Measurements from ENCODE around the gene C20orf96.

GRCh38 chr20:272718-273117, 17.8 kb downstream of the C20orf96 start:
- TF ChIP-seq EZH2 (IDR thresholded peaks at IDR 0.05; ENCODE audit: insufficient read depth, poor library complexity, severe bottlenecking) (no peak), EZH2phosphoT487 (IDR thresholded peaks at IDR 0.05; ENCODE audit: insufficient read depth, low read depth) (no peak)

Data from GM23248 (cell line).